Mucosa of stomach (tissue), 1 donor: Measurements from ENCODE around the gene CRTAC1.
"Not testable (repeated sequence)": the region's sequence is repeated elsewhere in the genome, so short reads cannot be mapped to it uniquely, and the experiment has no call there.

Experiments used
- H3K27me3 ChIP-seq: one replicate; pipeline ENCODE4 v1.7.0; 2013; ENCODE audit warnings: mild to moderate bottlenecking, low read length; ENCODE audit not compliant: control insufficient read depth, insufficient read depth
- H3K36me3 ChIP-seq: one replicate; pipeline ENCODE4 v1.7.0; 2013; ENCODE audit warnings: low read length; ENCODE audit not compliant: control insufficient read depth, insufficient read depth
- H3K4me1 ChIP-seq: one replicate; pipeline ENCODE4 v1.7.0; 2013; ENCODE audit warnings: mild to moderate bottlenecking, low read length; ENCODE audit not compliant: control insufficient read depth, insufficient read depth
- H3K4me3 ChIP-seq: one replicate; pipeline ENCODE4 v1.7.0; 2013; ENCODE audit warnings: low read length
- H3K9ac ChIP-seq: one replicate; pipeline ENCODE4 v1.7.0; 2013; ENCODE audit warnings: mild to moderate bottlenecking, low read length, moderate library complexity
- H3K9me3 ChIP-seq: one replicate; pipeline ENCODE4 v1.7.0; 2013; ENCODE audit warnings: mild to moderate bottlenecking, low read length, moderate library complexity; ENCODE audit not compliant: control insufficient read depth
- donor health status: Pancreatic carcinoma.

The CRTAC1 gene

DNA sequence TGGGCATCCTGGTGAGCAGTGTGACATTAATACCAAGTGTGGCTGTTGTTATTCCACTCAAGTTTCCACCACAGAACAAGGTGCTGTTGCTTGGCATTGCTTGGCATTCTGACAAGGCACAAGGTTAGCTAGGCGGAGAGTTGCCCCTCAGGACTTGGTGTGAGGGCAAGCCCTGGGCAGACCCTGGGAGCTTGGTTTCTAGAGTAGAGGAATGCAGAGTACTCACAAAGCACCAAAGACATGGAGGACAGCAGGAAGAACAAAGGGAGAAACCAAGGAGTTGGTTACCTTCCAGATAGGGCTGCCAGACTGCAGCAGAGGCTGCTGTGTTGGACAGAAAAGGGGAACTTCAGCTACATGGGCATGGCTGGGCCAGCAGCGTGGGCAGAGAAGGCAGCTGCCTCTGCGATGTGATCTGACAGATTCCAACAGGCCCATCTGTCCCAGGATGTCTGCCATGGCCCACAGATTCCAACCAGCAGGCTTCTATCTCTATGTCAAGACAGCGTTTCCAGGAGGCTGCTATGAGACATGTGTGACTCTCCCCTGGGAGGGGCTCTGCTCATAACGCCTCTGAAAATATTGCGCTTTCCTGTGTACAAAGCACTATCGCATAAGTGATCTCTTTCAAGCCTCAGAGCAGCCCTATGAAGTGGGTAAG is 178.9 kb downstream of the CRTAC1 start:
- Histone ChIP-seq H3K36me3 (no peaks in the 10 kb centered on the region), H3K27me3 (peaks cover 29% of the 10 kb centered on the region), H3K9ac (no peak overlapping the region), H3K4me3 (no peak overlapping the region), H3K4me1 (peaks cover 5% of the 10 kb centered on the region), H3K9me3 (no peaks in the 10 kb centered on the region)

DNA sequence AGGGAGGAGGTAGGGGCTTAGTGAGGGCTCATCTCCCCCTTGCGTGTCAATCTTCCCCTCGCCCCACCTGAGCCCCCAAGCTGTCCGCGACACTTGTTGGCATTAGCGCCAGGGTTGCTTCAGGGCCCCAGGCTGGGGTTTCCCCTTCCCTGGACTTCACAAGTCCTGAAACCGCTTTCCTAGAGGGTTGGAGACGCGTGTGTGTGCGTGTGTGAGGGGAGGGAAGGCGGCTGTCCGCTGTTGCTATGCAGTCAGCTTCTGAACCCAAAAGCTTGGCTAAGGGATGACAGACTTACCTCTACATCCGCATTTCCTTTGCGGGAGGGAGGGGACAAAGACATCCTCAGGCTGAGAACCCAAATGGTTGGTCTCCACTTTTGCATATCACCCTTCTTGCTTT is 180.0 kb downstream of the CRTAC1 start:
- Histone ChIP-seq H3K36me3 (no peaks in the 10 kb centered on the region), H3K4me1 (peaks cover 5% of the 10 kb centered on the region), H3K27me3 (peaks cover 29% of the 10 kb centered on the region), H3K4me3 (no peak overlapping the region), H3K9ac (no peak overlapping the region), H3K9me3 (no peaks in the 10 kb centered on the region)

DNA sequence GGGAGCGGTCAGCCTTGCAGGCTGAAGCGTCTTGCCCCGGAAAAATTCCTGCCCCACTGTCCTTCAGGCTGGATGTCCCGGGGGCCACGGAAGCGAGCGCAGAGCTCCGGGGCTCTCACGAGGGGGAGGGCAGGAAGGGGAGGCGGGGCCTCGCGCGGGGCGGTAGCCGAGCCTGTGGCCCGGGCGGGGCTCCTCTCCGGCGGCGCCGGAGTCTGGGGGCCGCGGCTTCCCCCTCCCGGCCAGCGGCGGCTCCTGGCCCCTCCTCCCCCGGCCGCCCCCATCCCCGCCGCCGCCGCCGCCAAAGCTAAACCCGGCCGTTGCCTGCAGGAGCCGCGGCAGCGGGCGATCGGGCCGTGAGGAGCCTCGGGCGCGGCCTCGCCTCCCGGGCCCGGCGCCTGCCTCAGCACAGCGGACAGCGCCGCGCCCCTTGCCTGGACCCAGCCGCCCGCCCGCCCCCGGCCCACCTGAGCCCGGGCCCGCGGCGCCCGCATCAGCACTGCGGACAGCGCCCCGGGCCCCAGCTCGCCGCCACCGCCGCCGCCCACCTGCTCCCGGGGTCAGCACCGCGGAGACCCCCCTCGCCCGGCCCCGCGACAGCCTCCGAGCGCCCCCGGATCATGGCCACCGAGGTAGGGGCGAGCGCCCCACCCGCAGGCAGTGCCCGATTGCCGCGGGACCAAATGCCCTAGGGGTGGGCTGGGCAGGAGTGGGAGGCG is 180.6 kb downstream of the CRTAC1 start, which contains the start of gene GOLGA7B:
Gene GOLGA7B (plus strand): TSS at position 157 of the 716 bp plus-strand sequence. CDS start 461 bp downstream, at position 618.
- Histone ChIP-seq H3K4me1 (peaks cover 5% of the 10 kb centered on the region), H3K36me3 (no peaks in the 10 kb centered on the region), H3K27me3 (peaks cover 29% of the 10 kb centered on the region), H3K9ac (no peak within 1 kb of the TSS), H3K9me3 (no peaks in the 10 kb centered on the region), H3K4me3 (no peak within 1 kb of the TSS)

DNA sequence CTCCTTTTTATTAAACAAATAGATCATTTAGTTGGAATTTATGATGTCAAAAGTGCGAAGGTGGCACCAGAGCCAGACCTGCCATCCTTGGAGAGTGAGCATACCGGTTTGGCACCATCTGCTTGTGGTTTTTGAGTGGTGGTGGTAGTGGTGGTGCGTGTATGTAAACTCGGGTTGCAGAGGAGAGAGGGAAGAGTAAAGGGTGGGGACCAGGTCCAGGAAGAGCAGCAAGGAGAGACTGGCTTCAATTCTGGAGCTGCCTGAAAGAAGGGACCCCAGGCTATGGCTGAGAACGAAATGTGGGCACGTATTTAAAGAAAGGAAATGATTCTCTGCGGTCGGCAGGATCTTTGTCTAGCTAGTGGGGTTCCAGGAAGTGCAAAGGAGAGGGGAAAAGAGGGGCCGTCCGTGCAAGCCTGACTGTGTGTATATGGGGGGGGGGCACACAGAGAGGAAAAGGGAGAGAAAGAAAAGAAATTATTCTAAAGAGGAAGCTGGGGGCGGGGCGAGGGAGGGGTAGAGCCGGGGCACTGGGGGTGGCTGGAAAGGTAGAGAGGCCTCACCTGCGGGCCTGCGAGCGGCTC is 181.2 kb downstream of the CRTAC1 start:
- Histone ChIP-seq H3K27me3 (peaks cover 29% of the 10 kb centered on the region), H3K9ac (no peak overlapping the region)

DNA sequence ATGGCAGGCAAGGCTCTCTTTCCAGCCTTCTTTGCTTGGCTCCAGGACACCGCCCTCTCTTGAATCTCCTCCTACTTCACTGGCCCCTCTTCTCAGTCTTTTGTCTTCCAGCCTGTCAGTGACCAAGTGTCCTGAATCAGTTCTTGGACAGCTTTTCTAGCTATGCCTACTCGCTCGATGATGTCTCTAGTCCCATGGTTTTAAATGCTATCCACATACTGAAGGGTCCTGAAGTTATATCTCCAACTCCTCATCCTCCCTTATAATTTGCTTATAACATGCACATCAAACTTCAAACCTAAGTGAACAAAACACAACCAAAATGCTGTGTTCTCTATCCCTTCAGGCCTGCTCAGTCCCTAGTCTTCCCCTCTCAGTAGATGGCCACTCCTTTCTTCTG is 185.7 kb downstream of the CRTAC1 start:
- H3K27me3 ChIP-seq: peaks cover 4% of the 10 kb centered on the region
- H3K4me3 ChIP-seq: no peak overlapping the region
- H3K9ac ChIP-seq: no peak overlapping the region
- peaks cover 10% of the 10 kb centered on the region for H3K4me1 ChIP-seq
- H3K36me3 ChIP-seq: no peaks in the 10 kb centered on the region
- no peaks in the 10 kb centered on the region for H3K9me3 ChIP-seq

More for the DNA sequence above, 181.2 kb downstream of the CRTAC1 start:
- H3K36me3 ChIP-seq: no peaks in the 10 kb centered on the region
- H3K4me1 ChIP-seq: peaks cover 5% of the 10 kb centered on the region
- H3K9me3 ChIP-seq: no peaks in the 10 kb centered on the region
- no peak overlapping the region for H3K4me3 ChIP-seq

DNA sequence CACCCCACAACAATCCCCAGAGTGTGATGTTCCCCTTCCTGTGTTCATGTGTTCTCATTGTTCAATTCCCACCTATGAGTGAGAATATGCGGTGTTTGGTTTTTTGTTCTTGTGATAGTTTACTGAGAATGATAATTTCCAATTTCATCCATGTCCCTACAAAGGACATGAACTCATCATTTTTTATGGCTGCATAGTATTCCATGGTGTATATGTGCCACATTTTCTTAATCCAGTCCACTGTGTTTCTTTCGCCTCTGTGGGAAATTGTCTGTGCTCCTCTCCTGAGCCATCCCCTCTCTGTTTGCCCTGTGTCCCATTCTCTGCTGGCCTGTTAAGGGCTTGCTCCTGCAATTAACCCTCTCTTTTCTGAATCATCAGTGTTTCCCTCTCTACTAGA is 186.4 kb downstream of the CRTAC1 start:
- H3K9me3 ChIP-seq, H3K27me3 ChIP-seq, H3K4me3 ChIP-seq, H3K36me3 ChIP-seq, H3K9ac ChIP-seq: not testable (repeated sequence)
- H3K4me1 ChIP-seq: peaks cover 13% of the 10 kb centered on the region

DNA sequence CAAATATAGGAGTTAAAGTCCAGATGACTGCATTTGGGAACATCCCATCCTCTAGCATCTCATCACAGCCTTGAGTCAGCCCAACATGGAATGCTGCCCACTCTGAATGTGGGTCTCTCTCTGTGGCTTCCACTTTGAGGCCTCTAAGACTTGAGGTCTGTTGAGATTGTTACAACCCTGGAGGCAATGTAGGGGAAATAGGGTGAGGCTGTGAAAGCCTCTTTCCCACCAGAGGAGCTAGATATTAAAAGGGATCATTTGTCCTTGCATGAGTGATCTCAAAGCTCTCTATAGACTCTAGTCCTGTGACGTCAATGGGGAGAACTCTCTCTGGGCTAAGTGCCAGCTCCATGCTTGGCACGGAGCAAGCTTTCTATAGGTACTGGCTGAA is 187.1 kb downstream of the CRTAC1 start:
- Histone ChIP-seq H3K27me3 (no peaks in the 10 kb centered on the region), H3K9ac (no peak overlapping the region), H3K9me3 (no peaks in the 10 kb centered on the region), H3K4me3 (no peak overlapping the region), H3K36me3 (no peaks in the 10 kb centered on the region), H3K4me1 (peaks cover 13% of the 10 kb centered on the region)

DNA sequence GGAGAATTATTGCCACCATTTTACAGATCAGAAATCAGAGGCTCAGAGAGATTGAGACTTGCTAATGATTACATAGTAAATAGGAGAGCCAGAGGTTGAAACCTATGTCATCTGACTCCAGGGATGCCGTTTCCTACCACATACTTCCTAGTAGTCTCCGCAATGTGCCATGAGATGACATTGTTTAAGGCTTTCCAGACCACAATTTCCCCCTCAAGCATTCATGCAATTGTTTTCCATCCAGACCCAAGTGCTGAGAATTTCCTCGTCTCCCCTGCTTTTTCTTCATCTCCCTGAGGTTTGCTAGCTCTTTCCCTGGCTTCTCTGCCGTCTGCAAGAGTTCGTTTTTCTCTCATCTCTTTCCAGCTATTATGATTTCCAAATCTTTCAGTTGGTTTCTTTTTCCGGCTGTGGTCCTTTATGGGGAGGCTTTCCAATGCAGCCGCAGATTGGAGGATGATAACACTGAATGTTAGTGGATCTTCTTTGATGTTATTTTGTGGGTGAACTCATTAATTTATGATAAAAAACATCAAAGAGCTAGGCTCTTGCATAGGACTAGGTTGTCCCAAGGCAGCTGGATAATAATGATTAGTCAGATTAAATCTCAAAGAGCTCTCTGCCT is 187.7 kb downstream of the CRTAC1 start:
- H3K9me3 ChIP-seq: no peaks in the 10 kb centered on the region
- H3K36me3 ChIP-seq: no peaks in the 10 kb centered on the region
- H3K9ac ChIP-seq: no peak overlapping the region
- H3K4me1 ChIP-seq: peaks cover 13% of the 10 kb centered on the region
- no peak overlapping the region for H3K4me3 ChIP-seq
- H3K27me3 ChIP-seq: no peaks in the 10 kb centered on the region

DNA sequence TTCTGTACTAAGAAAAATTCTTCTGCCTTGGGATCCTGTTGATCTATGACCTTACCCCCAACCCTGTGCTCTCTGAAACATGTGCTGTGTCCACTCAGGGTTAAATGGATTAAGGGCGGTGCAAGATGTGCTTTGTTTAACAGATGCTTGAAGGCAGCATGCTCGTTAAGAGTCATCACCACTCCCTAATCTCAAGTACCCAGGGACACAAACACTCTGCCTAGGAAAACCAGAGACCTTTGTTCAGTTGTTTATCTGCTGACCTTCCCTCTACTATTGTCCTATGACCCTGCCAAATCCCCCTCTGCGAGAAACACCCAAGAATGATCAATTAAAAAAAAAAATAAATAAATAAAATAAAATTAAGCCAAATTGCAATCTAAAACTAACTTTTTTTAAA is 188.3 kb downstream of the CRTAC1 start:
- not testable (repeated sequence) for H3K9ac ChIP-seq, H3K36me3 ChIP-seq, H3K27me3 ChIP-seq, H3K9me3 ChIP-seq, H3K4me3 ChIP-seq
- peaks cover 13% of the 10 kb centered on the region for H3K4me1 ChIP-seq

DNA sequence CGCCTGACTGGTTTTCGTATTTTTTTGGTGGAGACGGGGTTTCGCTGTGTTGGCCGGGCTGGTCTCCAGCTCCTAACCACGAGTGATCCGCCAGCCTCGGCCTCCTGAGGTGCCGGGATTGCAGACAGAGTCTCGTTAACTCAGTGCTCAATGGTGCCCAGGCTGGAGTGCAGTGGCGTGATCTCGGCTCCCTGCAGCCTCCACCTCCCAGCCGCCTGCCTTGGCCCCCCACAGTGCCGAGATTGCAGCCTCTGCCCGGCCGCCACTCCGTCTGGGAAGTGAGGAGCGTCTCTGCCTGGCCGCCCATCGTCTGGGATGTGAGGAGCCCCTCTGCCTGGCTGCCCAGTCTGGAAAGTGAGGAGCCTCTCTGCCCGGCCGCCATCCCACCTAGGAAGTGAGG is 189.3 kb downstream of the CRTAC1 start:
- H3K36me3 ChIP-seq, H3K27me3 ChIP-seq, H3K9me3 ChIP-seq, H3K4me3 ChIP-seq, H3K9ac ChIP-seq: not testable (repeated sequence)
- H3K4me1 ChIP-seq: peaks cover 13% of the 10 kb centered on the region

DNA sequence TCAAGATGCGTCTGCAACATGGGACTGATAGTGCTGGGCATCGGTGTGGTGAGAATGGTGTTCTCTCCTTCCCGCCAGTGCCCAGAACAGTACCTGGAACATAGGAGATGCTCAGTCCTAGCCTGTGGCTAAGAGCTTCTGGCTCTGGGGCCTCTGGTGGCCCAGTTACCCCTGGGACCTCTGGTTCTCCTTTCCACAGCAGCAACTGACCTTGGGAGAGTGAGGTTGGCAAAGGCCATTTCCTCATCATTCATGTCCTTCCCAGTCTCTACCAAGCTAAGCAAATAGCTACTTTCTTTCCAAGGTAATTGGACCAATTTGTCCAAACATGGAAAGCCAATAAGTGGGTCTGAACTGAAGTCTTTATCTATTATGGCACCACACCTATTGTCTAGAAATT is 192.3 kb downstream of the CRTAC1 start:
- H3K36me3 ChIP-seq: no peaks in the 10 kb centered on the region
- H3K27me3 ChIP-seq: peaks cover 6% of the 10 kb centered on the region
- no peaks in the 10 kb centered on the region for H3K9me3 ChIP-seq
- H3K9ac ChIP-seq: no peak overlapping the region
- H3K4me3 ChIP-seq: no peak overlapping the region
- peaks cover 13% of the 10 kb centered on the region for H3K4me1 ChIP-seq

DNA sequence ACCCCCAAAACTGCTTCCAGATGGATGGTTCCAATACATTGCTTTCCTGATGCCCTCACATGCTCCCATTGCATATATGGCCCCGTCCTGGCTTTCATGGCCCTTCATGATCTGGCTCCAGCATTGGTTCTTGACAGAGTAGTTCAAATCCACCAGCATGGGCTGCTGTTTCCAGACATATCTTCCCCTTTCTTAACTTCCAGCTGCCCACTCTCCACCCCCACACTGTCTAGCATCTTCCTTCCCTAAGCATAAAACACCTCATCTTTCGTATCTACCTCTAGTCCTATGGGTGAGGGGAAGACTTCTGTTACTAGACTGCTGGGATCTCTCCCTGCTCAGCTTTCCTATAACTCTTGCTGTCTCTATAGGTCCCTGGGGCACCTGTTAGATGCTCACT is 194.0 kb downstream of the CRTAC1 start:
- Histone ChIP-seq H3K9me3 (no peaks in the 10 kb centered on the region), H3K9ac (no peak overlapping the region), H3K27me3 (peaks cover 6% of the 10 kb centered on the region), H3K36me3 (no peaks in the 10 kb centered on the region), H3K4me3 (no peak overlapping the region), H3K4me1 (peaks cover 13% of the 10 kb centered on the region)
